ENCODE data around the gene TNIP1.

Gene TNIP1

GRCh38 chr5:151018846-151019245, 62.0 kb downstream of the TNIP1 start:
- H3K9me3 Mint-ChIP-seq: no peaks in the 10 kb centered on the region
- peaks cover 11% of the 10 kb centered on the region for H3K36me3 Mint-ChIP-seq (ENCODE audit: low read depth)
- no peak overlapping the region for H3K4me3 Mint-ChIP-seq
- H3K4me1 Mint-ChIP-seq (ENCODE audit: low read depth): peaks cover 71% of the 10 kb centered on the region
- intact Hi-C loops (cut with micrococcal nuclease): no loop called here
- no peaks in the 10 kb centered on the region for H3K27me3 Mint-ChIP-seq
- H3K27ac Mint-ChIP-seq: no peak overlapping the region

GRCh38 chr5:151017897-151018296, 62.9 kb downstream of the TNIP1 start:
- Mint-ChIP-seq H3K9me3 (no peaks in the 10 kb centered on the region), H3K4me3 (no peak overlapping the region), H3K27me3 (no peaks in the 10 kb centered on the region), H3K36me3 (ENCODE audit: low read depth) (peaks cover 11% of the 10 kb centered on the region), H3K4me1 (ENCODE audit: low read depth) (peaks cover 68% of the 10 kb centered on the region), H3K27ac (peak overlapping the region; percentile 50)
- intact Hi-C loops (cut with micrococcal nuclease): no loop called here

DNA sequence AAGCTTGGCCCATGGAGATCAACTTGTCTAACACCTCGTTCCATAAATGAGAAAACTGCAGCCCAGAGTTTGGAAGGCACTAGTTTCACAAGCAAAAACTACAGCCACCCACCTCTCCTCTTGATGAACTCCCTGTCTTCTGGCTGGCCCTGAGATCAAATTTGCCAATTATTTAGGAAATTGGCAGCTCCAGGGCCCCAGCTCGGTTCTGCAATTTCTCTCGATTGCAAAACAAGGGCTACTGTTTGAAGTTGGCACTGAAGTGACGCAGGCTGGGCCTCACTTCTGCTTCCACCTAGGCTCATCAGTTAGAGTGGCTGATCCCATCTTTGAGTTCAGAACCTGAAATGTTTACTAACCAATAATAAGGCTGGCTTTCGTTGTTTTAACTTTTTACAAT, 64.1 kb downstream of the TNIP1 start:
- Mint-ChIP-seq H3K4me3 (no peak overlapping the region), H3K36me3 (ENCODE audit: low read depth) (no peaks in the 10 kb centered on the region), H3K4me1 (ENCODE audit: low read depth) (peaks cover 65% of the 10 kb centered on the region), H3K9me3 (no peaks in the 10 kb centered on the region), H3K27me3 (no peaks in the 10 kb centered on the region), H3K27ac (peak overlapping the region; percentile 50)
- intact Hi-C loops (cut with micrococcal nuclease): no loop called here

- Mint-ChIP-seq H3K9me3 (no peaks in the 10 kb centered on the region), H3K4me1 (ENCODE audit: low read depth) (peaks cover 63% of the 10 kb centered on the region), H3K4me3 (no peak overlapping the region), H3K27me3 (no peaks in the 10 kb centered on the region), H3K36me3 (ENCODE audit: low read depth) (no peaks in the 10 kb centered on the region), H3K27ac (peak overlapping the region; percentile 50)
- intact Hi-C loops (cut with micrococcal nuclease): no loop called here
Observed at GRCh38 chr5:151015974-151016587, 64.8 kb downstream of the TNIP1 start.

- H3K27me3 Mint-ChIP-seq: no peaks in the 10 kb centered on the region
- H3K4me3 Mint-ChIP-seq: no peak overlapping the region
- intact Hi-C loops (cut with micrococcal nuclease): no loop called here
- H3K9me3 Mint-ChIP-seq: no peaks in the 10 kb centered on the region
- peaks cover 51% of the 10 kb centered on the region for H3K4me1 Mint-ChIP-seq (ENCODE audit: low read depth)
- H3K36me3 Mint-ChIP-seq (ENCODE audit: low read depth): no peaks in the 10 kb centered on the region
- H3K27ac Mint-ChIP-seq: no peak overlapping the region
Observed at GRCh38 chr5:151014680-151015343, 66.0 kb downstream of the TNIP1 start.

DNA sequence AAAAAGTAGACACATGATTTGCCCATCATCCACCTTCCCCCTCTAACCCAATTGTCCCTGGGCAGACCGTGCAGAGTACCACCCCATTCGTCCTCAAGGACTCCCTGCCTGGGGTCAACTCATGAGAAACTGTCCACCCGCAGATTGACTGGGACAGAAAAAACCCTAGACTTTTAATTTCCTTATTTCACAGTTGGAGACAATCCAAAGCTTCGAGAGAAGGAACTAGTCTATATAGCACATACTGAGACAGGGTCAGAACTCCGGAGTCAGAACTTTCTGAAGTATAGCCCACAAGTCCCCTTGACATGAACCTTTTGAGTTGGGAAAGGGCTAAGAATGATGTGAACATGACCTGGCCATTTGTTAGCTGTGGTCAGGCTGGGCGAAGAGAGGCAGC, 68.0 kb downstream of the TNIP1 start:
- no peaks in the 10 kb centered on the region for H3K9me3 Mint-ChIP-seq
- intact Hi-C loops (cut with micrococcal nuclease): no loop called here
- no peak overlapping the region for H3K4me3 Mint-ChIP-seq
- peak overlapping the region; percentile 2 for H3K27ac Mint-ChIP-seq
- no peaks in the 10 kb centered on the region for H3K36me3 Mint-ChIP-seq (ENCODE audit: low read depth)
- peaks cover 48% of the 10 kb centered on the region for H3K4me1 Mint-ChIP-seq (ENCODE audit: low read depth)
- no peaks in the 10 kb centered on the region for H3K27me3 Mint-ChIP-seq

GRCh38 chr5:151008906-151009305, 71.9 kb downstream of the TNIP1 start:
- intact Hi-C loops (cut with micrococcal nuclease): no loop called here
- Mint-ChIP-seq H3K36me3 (ENCODE audit: low read depth) (no peaks in the 10 kb centered on the region), H3K9me3 (no peaks in the 10 kb centered on the region), H3K4me3 (no peak overlapping the region), H3K27me3 (no peaks in the 10 kb centered on the region), H3K4me1 (ENCODE audit: low read depth) (peaks cover 53% of the 10 kb centered on the region), H3K27ac (peak overlapping the region; percentile 56)

DNA sequence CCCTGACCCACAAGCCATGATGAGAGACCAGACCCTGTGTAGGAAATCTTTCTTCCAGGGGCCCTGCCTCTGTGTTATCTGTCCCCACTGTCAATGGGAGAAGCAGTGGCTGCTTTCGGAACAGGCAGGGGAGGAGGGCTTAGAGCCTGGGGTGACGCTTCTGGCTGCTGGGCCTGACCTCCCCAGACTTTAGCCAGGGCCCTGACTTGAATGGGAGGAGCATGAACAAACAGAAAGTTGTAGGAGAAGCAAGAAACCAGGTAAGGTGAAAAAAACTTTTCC, 72.7 kb downstream of the TNIP1 start:
- peaks cover 48% of the 10 kb centered on the region for H3K4me1 Mint-ChIP-seq (ENCODE audit: low read depth)
- intact Hi-C loops (cut with micrococcal nuclease): no loop called here
- H3K4me3 Mint-ChIP-seq: no peak overlapping the region
- H3K27me3 Mint-ChIP-seq: no peaks in the 10 kb centered on the region
- H3K9me3 Mint-ChIP-seq: no peaks in the 10 kb centered on the region
- no peaks in the 10 kb centered on the region for H3K36me3 Mint-ChIP-seq (ENCODE audit: low read depth)
- H3K27ac Mint-ChIP-seq: no peak overlapping the region

DNA sequence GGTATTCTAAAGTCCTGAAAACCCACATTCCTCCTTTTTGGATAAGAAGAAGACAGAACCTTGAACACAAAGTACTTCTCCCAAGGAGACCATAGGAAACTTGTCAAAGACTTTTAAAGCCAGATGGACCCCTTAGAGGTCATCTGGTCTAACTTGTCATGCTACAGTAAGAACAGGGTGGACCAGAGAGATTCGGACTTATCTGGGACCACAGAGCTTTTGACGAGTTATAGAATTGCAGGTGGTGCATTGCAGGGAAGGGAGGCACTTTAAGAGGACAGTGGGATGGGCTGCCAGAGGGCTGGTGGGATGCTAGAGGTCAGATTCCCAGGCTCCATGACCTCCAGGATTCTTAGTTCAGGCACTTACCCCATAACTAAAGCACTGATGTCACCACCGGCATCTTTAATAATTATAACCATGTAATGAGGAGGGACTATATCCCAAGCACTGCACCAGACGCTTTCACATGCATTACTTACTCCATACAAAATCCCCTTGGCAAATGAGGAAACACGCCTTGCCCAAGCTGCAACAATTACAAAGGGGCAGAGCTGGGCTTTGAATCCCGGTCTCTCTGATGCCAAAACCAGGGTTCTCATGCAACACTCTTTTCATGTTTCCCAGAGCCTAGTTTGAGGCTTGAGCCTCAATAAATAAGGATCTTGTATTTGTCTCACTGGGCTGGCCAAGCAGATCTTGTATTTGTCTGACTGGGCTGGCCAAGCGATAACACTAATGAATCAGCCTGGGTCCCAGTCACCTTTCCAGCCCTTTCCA, 73.2 kb downstream of the TNIP1 start:
- Mint-ChIP-seq H3K9me3 (no peaks in the 10 kb centered on the region), H3K4me1 (ENCODE audit: low read depth) (peaks cover 43% of the 10 kb centered on the region), H3K4me3 (no peak overlapping the region), H3K27ac (no peak overlapping the region), H3K27me3 (no peaks in the 10 kb centered on the region), H3K36me3 (ENCODE audit: low read depth) (no peaks in the 10 kb centered on the region)
- intact Hi-C loops (cut with micrococcal nuclease): no loop called here

- Mint-ChIP-seq H3K4me1 (ENCODE audit: low read depth) (peaks cover 38% of the 10 kb centered on the region), H3K4me3 (no peak overlapping the region), H3K27ac (peak overlapping the region; percentile 64), H3K27me3 (no peaks in the 10 kb centered on the region), H3K36me3 (ENCODE audit: low read depth) (no peaks in the 10 kb centered on the region), H3K9me3 (no peaks in the 10 kb centered on the region)
- intact Hi-C loops (cut with micrococcal nuclease): no loop called here
Observed at GRCh38 chr5:151006704-151007334, 74.0 kb downstream of the TNIP1 start.

- no peaks in the 10 kb centered on the region for H3K9me3 Mint-ChIP-seq
- H3K27me3 Mint-ChIP-seq: no peaks in the 10 kb centered on the region
- H3K4me3 Mint-ChIP-seq: no peak overlapping the region
- intact Hi-C loops (cut with micrococcal nuclease): no loop called here
- H3K27ac Mint-ChIP-seq: peak overlapping the region; percentile 64
- no peaks in the 10 kb centered on the region for H3K36me3 Mint-ChIP-seq (ENCODE audit: low read depth)
- peaks cover 32% of the 10 kb centered on the region for H3K4me1 Mint-ChIP-seq (ENCODE audit: low read depth)
Observed at GRCh38 chr5:151005950-151006576, 74.8 kb downstream of the TNIP1 start.

- H3K36me3 Mint-ChIP-seq (ENCODE audit: low read depth): no peaks in the 10 kb centered on the region
- H3K4me3 Mint-ChIP-seq: no peak overlapping the region
- H3K27me3 Mint-ChIP-seq: no peaks in the 10 kb centered on the region
- no peaks in the 10 kb centered on the region for H3K9me3 Mint-ChIP-seq
- peaks cover 32% of the 10 kb centered on the region for H3K4me1 Mint-ChIP-seq (ENCODE audit: low read depth)
- intact Hi-C loops (cut with micrococcal nuclease): no loop called here
- peak overlapping the region; percentile 64 for H3K27ac Mint-ChIP-seq
Observed at GRCh38 chr5:151005187-151005949, 75.5 kb downstream of the TNIP1 start.

- intact Hi-C loops (cut with micrococcal nuclease): no loop called here
- H3K36me3 Mint-ChIP-seq (ENCODE audit: low read depth): no peaks in the 10 kb centered on the region
- H3K27ac Mint-ChIP-seq: no peak overlapping the region
- no peaks in the 10 kb centered on the region for H3K27me3 Mint-ChIP-seq
- H3K4me3 Mint-ChIP-seq: no peak overlapping the region
- no peaks in the 10 kb centered on the region for H3K9me3 Mint-ChIP-seq
- H3K4me1 Mint-ChIP-seq (ENCODE audit: low read depth): peaks cover 32% of the 10 kb centered on the region
Observed at GRCh38 chr5:151004499-151004898, 76.3 kb downstream of the TNIP1 start.
